Body of pancreas (tissue), 4 donors: ENCODE measurements around the gene GRK6.

Experiments
- CTCF ChIP-seq, 7 experiments: fragments of 450-650 bp in 4 of 7; fragments of 200-600 bp in 3 of 7; sonication (generic) in 3 of 7; IDR thresholded peaks; one replicate each; pipeline ENCODE4 v1.5.1; 2016 to 2019; ENCODE audit warnings: antibody characterized with exemption in 7 of 7
- POLR2A ChIP-seq, 3 donors: fragments of 450-650 bp; IDR thresholded peaks; one replicate each; pipeline ENCODE4 v1.6.1; 2016; ENCODE audit warnings: antibody characterized with exemption in 3 of 3, mild to moderate bottlenecking in 2 of 3

- TF ChIP-seq CTCF (IDR thresholded peaks at IDR 0.05) = no peak
- TF ChIP-seq POLR2A (IDR thresholded peaks at IDR 0.05) = no peak
Measured at GRCh38 chr5:177466861-177467260, 40.4 kb downstream of the GRK6 start.
